D341Med (cell line): ENCODE results near the gene ZNF283.
A peak's percentile ranks its signal among the peaks of the same experiment; 100 is the strongest.

Source experiments
- DNase-seq: peaks from one replicate; pipeline ENCODE4 v3.0.0; 2012; ENCODE audit warnings: low spot score

The ZNF283 gene

DNA sequence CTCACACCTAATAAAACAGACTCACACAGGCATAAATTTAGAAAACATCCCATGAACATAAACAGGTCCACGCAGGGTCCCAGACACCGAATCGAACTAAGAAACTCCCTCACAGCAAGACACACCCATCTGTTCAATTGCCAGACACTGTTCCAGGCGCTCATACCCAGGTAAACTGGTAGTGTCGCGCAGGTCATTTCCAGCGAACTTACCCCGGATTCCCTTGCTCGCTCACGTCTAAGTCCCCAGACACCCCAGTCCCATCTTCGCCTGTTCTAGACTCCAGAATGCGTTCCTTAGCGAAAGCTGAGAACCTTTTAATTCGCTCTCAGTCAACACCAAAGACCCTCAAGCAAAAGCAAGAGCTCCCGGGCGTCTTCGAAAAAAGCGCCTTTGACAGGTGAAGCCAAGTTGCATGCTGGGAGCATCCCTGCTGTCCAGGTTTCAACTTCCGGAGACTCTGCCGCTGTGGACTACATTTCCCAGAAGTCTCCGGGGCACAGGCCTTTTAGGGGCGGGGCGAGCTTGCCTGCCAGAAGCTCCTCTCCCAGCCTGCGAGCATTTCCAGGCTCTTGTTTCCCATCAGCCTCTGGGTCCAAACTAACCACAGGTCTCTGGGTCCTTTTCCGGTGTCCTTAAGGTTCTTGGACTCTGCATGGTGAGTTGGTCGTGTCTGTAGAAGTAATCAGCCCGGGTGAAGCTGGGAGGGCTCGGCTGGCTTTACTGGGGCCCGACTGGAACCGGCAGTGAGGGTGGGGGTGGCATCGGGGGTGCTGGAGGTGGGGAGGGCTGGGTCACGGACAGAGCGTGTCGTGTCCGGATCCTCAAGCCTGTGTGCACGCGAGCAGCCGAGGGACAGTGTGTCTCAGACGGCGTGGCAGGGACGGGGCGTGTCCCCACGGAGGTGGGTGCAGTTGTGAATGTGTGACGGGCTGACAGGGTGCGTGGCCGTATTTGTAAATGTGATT is at the start of gene ZNF283:
Gene ZNF283 (plus strand): TSS at position 535 of the 968 bp plus-strand sequence. CDS start 6,184 bp downstream, outside the sequence.
- DNase-seq: peak; percentile 93

DNA sequence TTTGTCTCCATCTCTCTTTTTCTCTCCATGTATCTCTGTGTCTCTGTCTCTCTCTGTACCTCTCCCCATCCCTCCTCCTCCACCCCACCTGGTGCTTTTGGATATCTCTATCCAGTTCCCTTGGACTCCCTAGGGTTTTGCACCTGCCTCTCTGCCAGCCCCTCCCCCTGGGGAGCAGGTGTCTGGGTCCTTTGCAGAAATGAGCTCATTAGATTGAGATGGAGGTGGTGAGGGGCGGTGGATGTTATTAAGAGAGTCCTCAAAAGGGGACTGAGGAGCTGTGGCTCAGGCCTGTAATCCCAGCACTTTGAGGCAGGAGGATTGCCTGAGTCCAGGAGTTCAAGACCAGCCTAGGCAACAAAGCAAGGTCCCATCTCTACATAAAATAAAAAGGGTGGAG is 48.5 kb upstream of the ZNF283 start:
- DNase-seq: no peak

- DNase-seq: no peak
Observed at GRCh38 chr19:43779147-43779819, 47.8 kb upstream of the ZNF283 start.

DNA sequence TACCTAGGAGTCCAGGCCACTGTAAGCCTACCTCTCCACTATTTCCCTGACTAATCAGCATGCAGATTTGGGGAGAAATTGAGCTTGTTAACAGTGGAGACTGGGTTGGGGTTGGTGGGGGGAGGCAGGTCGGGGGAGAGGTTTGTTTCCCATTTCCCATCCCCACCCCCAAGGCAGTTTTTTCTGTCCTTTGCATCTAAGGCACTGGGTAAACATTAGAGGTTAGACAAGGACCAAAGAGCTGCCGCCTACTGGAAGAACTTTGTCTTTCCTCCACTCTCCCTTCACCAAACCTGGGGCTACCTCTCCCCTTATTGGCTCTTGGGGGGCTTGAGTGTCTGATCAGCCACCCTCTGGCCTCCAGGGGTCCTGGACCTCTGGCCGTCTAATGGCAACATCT is 47.3 kb upstream of the ZNF283 start:
- no peak for DNase-seq

GRCh38 chr19:43780706-43781525 is 46.2 kb upstream of the ZNF283 start, which contains the start of gene KCNN4:
TSS of gene KCNN4 (minus strand) at chr19:43780973. CDS start at chr19:43780861, 112 bp downstream.
- no peak for DNase-seq

GRCh38 chr19:43781630-43782310 is 45.4 kb upstream of the ZNF283 start:
- DNase-seq: no peak

GRCh38 chr19:43782311-43782660 is 44.8 kb upstream of the ZNF283 start:
- DNase-seq: no peak

DNA sequence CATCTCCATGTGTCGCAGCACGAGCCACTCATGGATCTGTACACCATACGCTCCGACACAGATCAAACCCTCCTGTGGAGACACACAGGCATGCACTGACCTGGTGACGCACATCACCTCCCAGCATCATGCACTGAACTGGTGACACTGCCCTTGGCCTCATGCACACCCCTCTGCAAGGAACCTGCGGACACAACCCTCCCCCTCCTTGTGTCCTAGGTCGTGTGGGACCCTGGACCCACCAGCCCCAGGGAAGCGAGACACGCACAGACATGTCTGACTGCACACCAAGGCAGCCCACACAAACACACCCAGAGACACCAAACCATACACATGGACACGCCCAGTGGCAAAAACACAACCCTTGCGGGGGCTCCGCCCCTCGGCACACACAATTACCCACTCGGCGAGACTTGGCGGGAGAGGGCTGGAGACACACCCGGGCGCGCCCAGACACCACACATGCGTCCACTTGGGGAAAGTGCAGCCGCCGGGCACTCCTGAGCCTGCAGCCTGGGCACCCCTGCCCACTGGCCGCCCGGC is 44.4 kb upstream of the ZNF283 start:
- no peak for DNase-seq

- DNase-seq: no peak
Observed at GRCh38 chr19:43783636-43784035, 43.5 kb upstream of the ZNF283 start.

- no peak for DNase-seq
Observed at GRCh38 chr19:43784241-43784980, 42.7 kb upstream of the ZNF283 start.

DNA sequence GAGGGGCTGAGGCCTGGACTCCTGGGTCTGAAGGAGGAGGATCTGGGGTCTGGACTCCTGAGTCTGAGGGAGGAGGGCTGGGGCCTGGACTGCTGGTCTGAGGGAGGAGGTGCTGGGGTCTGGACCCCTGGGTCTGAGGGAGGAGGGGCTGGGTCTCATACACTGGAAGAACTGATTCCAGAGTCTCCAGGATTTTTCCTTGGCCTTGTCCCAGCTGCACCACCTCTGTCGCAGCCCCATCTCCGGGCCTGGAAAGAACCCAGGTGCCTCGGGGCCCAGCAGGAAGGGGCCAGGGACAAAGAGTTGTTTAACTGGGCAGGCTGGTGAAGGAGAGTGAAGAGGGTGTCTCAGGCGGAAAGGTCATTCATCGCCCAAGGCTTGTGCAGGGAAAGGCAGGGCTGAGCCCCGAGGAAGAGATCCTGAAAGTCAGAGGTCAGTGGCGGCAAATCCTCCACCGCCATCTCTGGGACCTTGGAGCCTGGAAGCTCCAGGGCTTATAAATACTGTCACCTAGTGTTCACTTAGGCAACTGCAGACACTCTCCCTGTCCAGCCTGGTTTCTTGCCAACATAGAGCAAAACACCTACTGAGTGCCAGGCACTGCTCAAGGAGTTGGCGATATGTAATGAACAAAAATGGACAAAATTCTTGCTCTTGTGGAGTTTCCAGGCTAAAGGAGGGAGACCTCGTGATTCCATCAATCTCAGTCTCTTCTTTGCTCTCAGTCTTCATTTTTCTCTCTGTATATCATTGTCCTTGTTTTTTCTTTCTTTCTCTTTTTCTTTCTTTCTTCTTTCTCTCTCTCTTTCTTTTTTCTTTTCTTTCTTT is 41.9 kb upstream of the ZNF283 start:
- peak; percentile 79 for DNase-seq

- DNase-seq: no peak
Observed at GRCh38 chr19:43786665-43787064, 40.5 kb upstream of the ZNF283 start.

GRCh38 chr19:43789029-43789428 is 38.1 kb upstream of the ZNF283 start:
- no peak for DNase-seq

DNA sequence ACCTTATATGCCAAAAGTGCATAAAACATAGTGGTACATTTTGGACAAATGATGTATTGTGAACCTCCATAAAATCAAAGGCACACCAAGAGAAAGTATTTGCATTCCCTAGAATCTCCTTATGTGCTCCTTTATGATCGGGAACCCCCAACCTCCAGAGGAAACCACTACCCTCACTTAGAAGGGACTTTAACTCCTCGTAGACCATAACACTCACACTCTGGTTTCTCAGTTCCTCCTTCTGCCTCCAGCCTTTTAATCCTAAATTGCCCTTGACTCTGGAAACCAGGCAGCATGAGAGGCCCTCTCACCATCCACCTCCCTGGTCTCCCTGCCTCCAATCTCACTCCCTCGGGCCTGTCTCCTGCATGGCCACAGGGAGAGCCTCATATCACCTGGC is 36.5 kb upstream of the ZNF283 start:
- no peak for DNase-seq

DNA sequence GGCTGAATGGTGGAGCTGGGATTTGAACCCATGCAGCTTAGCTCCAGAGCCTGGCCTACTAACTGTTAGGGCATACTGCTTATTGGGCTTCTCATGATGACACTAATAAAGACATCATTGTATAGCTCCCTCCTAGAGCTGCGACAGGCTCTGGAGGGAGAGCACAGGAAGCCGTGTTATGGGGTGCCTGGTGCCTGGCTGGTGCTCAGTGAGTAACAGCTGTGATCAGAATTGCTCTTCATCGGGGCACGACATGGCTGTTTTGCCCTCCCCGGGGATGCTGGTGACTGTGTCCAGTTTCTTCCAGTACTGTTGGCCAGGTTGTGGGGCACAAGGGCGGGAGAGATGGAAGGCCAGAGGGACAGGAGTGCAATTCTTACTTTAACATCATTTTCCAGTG is 30.0 kb upstream of the ZNF283 start:
- DNase-seq: no peak

GRCh38 chr19:43797556-43797955 is 29.6 kb upstream of the ZNF283 start:
- no peak for DNase-seq

DNA sequence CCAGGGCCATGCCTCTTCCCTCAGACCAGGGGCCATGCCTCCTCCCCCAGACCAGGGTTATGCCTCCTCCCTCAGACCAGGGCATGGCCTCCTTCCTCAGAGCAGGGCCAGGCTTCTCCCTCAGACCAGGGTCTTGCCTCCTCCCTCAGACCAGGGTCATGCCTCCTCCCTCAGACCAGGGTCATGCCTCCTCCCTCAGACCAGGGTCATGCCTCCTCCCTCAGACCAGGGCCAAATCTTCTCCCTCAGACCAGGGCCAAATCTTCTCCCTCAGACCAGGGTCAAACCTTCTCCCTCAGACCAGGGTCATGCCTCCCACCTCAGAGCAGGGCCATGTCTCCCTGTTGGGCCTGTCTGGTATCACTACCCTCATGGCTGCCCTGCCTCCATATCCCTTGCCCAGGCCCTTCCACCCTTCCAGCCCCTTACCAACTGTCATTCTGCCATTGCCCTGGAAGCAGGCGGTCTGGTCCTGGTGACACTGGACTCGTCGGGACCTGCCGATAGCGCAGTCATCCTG is 29.0 kb upstream of the ZNF283 start:
- DNase-seq: no peak

DNA sequence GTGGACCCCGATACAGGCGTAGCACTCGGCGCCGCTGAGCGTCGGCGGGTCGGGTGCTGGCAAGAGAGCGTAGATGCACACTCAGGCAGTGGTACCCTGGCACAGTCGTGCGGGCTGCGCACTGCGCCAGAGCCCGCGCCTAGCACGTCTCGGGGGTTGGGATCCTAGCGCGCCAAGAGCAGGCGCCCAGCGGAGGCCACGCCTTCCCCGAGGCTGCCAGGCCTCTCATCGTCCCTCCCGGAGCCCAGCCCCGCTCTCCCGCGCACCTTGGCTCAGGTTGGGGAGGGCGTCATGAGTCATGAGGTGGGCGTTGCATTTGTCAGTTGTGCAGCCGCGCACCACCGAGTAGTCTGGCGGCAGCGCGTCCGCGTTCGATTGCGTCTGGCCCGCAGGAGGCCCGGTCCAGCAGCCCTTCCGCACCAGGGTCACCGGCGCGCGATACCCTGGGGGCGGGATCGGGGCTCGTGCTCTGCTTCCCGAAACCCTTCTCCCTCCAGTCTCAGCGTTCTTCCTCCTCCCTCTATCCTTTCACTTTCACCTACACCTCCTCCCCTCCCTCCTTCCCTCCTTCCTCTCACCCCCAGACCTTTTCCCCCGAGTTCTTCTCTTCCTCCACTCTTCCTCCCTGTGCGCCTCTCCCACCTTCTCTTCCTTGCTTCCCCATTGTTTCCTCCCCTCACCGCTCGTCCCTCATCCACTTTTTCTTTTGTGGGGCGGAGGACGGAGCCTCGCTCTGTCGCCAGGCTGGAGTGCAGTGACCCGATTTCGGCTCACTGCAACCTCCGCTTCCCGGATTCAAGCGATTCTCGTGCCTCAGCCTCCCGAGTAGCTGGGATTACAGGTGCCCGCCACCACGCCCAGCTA is 28.3 kb upstream of the ZNF283 start:
- peak; percentile 61 for DNase-seq
